Measurements from ENCODE around the gene ARID1B. TPM values are rescaled to one million over a fixed set of nuclear protein-coding genes. Genes with fewer than 3 reads are reported as not detected.

The ARID1B gene
- total RNA-seq, 1 experiment from 2014 or later: 35.6 TPM

GRCh38 chr6:157094038-157094437 lies 316.9 kb downstream of the ARID1B start:
- BruUV-seq (replicated peaks): no TSS peak
- Histone ChIP-seq H3K9me2 (ENCODE audit: insufficient read depth) (no peaks in the 10 kb centered on the region), H3K4me1 (ENCODE audit: control insufficient read depth in 1 of 2, insufficient read depth in 2 of 2, low read length in 2 of 2) (no peaks in the 10 kb centered on the region), H3K9ac (ENCODE audit: low read length) (no peak overlapping the region), H3K4me2 (ENCODE audit: low read length) (no peak overlapping the region), H3K79me2 (ENCODE audit: insufficient read depth, low read length) (no peaks in the 10 kb centered on the region), H4K20me1 (ENCODE audit: insufficient read depth) (no peaks in the 10 kb centered on the region), H3K27ac (ENCODE audit: low read depth, low read length) (no peak overlapping the region), H2AFZ (ENCODE audit: low read depth, low read length, poor library complexity, severe bottlenecking) (no peak overlapping the region), H3K36me3 (ENCODE audit: control insufficient read depth in 1 of 2, insufficient read depth in 2 of 2, low read length in 2 of 2) (no peaks in the 10 kb centered on the region), H3K4me3 (replicated peaks in 1 of 2; ENCODE audit: low read depth in 1 of 2, low read length in 2 of 2) (no peak overlapping the region), H3K9me3 (ENCODE audit: control insufficient read depth in 1 of 2, insufficient read depth in 1 of 2, low read depth in 1 of 2, low read length in 2 of 2) (no peaks in the 10 kb centered on the region), H3K27me3 (ENCODE audit: insufficient read depth, low read length) (no peaks in the 10 kb centered on the region)
- TF ChIP-seq EZH2 (IDR thresholded peaks at IDR 0.05) (no peak), ZBTB33 (IDR thresholded peaks at IDR 0.05; ENCODE audit: extremely low read depth, insufficient replicate concordance, low read length) (no peak)
- RAD21 ChIA-PET (ENCODE audit: low non-redundant PET in 1 of 2, low total read pairs in 2 of 2, uncharacterized antibody in 2 of 2, unreplicated experiment in 2 of 2): interaction anchor here in 1 of 2 experiments (0.6 kb wide), 1 partner anchor 1448 kb away, joined by 3 read pairs; no protein-coding TSS in a partner anchor
- ATAC-seq: no peak
- intact Hi-C loops (cut with micrococcal nuclease): no loop called here
- CTCF ChIA-PET: no interaction called here
- POLR2A ChIA-PET: no interaction called here
- no peak for DNase-seq (ENCODE audit: low read depth, low spot score)

- Histone ChIP-seq H3K4me3 (replicated peaks in 1 of 2; ENCODE audit: low read depth in 1 of 2, low read length in 2 of 2) (no peak overlapping the region), H3K9me2 (ENCODE audit: insufficient read depth) (no peaks in the 10 kb centered on the region), H4K20me1 (ENCODE audit: insufficient read depth) (no peaks in the 10 kb centered on the region), H3K27me3 (ENCODE audit: insufficient read depth, low read length) (no peaks in the 10 kb centered on the region), H3K9ac (ENCODE audit: low read length) (no peak overlapping the region), H3K79me2 (ENCODE audit: insufficient read depth, low read length) (no peaks in the 10 kb centered on the region), H3K4me1 (ENCODE audit: control insufficient read depth in 1 of 2, insufficient read depth in 2 of 2, low read length in 2 of 2) (no peaks in the 10 kb centered on the region), H3K36me3 (ENCODE audit: control insufficient read depth in 1 of 2, insufficient read depth in 2 of 2, low read length in 2 of 2) (no peaks in the 10 kb centered on the region), H3K27ac (ENCODE audit: low read depth, low read length) (no peak overlapping the region), H3K4me2 (ENCODE audit: low read length) (no peak overlapping the region), H3K9me3 (ENCODE audit: control insufficient read depth in 1 of 2, insufficient read depth in 1 of 2, low read depth in 1 of 2, low read length in 2 of 2) (no peaks in the 10 kb centered on the region), H2AFZ (ENCODE audit: low read depth, low read length, poor library complexity, severe bottlenecking) (no peak overlapping the region)
- TF ChIP-seq SIN3A (IDR thresholded peaks at IDR 0.05; ENCODE audit: low read depth) (no peak), ZFX (IDR thresholded peaks at IDR 0.05) (no peak), JUND (IDR thresholded peaks at IDR 0.05) (no peak), EZH2 (IDR thresholded peaks at IDR 0.05) (no peak), YY1 (IDR thresholded peaks at IDR 0.05; ENCODE audit: extremely low read depth, insufficient replicate concordance, low read depth, low read length) (no peak)
- ChIA-PET RAD21 (ENCODE audit: low non-redundant PET in 1 of 2, low total read pairs in 2 of 2, uncharacterized antibody in 2 of 2, unreplicated experiment in 2 of 2) (no interaction called here), CTCF (no interaction called here), POLR2A (no interaction called here)
- no peak for DNase-seq (ENCODE audit: low read depth, low spot score)
- no peak for ATAC-seq
- intact Hi-C loops (cut with micrococcal nuclease): no loop called here
- no TSS peak for BruUV-seq (replicated peaks)
These were observed 317.9 kb downstream of the ARID1B start for GRCh38 chr6:157095084-157095483.
